Activated naive CD8-positive, alpha-beta T cell treated with anti-CD3 and anti-CD28 coated beads for 36 hours (primary cell): ENCODE data around the gene TENM3. TPM values are rescaled to one million over a fixed set of nuclear protein-coding genes. Genes with fewer than 3 reads are reported as not detected.
"Not testable (repeated sequence)": the region's sequence is repeated elsewhere in the genome, so short reads cannot be mapped to it uniquely, and the experiment has no call there.

Source experiments
- DNase-seq: peaks from one replicate; pipeline ENCODE4 v3.0.0; 2021
- H3K27ac Mint-ChIP-seq: one replicate; pipeline ENCODE4 v1.8.0; 2022; ENCODE audit warnings: mild to moderate bottlenecking, moderate library complexity, mixed read lengths
- H3K27me3 Mint-ChIP-seq: one replicate; pipeline ENCODE4 v1.8.0; 2022; ENCODE audit warnings: mild to moderate bottlenecking, mixed read lengths
- H3K36me3 Mint-ChIP-seq: one replicate; pipeline ENCODE4 v1.8.0; 2021; ENCODE audit warnings: mild to moderate bottlenecking, mixed read lengths
- H3K4me1 Mint-ChIP-seq: one replicate; pipeline ENCODE4 v1.8.0; 2021; ENCODE audit warnings: mixed read lengths
- H3K4me3 Mint-ChIP-seq: one replicate; pipeline ENCODE4 v1.8.0; 2022; ENCODE audit warnings: mild to moderate bottlenecking, moderate library complexity, mixed read lengths
- H3K9me3 Mint-ChIP-seq: one replicate; pipeline ENCODE4 v1.8.0; 2022; ENCODE audit warnings: mixed read lengths
- total RNA-seq, 2 experiments: library from RNA; stranded (reverse); gene quantifications; one replicate each; pipeline ENCODE4 v1.2.3, GENCODE V29; 2021

Gene TENM3
- total RNA-seq, 2 experiments from 2014 or later, result not detected

DNA sequence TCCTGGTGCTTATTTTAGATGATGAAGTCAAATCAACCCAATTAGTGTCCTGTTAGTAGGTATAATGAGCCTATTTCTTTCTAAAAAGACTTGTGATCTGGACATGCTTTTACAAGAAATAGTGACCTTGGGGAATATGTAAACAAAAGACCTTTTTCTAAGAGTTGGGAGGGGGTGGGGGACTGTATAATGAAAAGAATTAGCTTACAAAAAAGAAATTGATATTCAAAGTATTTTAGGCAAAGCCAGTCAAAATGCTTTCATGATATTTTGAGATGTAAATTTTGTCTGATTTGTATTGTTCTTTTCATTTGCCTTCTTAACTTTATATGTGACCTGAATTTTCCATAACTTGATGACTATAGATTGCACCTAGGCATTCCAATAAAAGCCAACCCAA, 559.4 kb downstream of the TENM3 start:
- H3K9me3 Mint-ChIP-seq, result no peaks in the 10 kb centered on the region
- H3K4me1 Mint-ChIP-seq, result peaks cover 5% of the 10 kb centered on the region
- H3K27ac Mint-ChIP-seq, result no peak overlapping the region
- no peak overlapping the region for H3K4me3 Mint-ChIP-seq
- peaks cover 16% of the 10 kb centered on the region for H3K27me3 Mint-ChIP-seq
- H3K36me3 Mint-ChIP-seq, result no peaks in the 10 kb centered on the region
- DNase-seq, result no peak

DNA sequence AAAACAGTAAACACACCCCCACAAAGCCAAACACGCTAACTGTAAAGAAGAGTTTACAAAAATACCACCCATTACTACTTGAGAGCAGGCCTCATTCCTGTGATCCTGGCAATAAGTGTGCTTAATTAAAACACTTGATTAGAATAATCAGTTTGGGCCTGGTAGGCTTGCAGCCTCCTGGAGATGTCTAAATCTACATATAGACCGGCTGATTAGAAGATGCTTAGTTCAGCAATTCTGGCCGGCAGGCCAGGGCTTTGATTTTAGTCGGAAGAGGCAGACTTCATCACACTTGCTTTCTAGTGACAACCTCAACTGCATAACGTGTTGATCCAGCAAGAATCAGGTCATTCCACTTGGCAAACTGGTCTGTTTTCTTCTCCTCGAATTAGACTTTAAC, 560.0 kb downstream of the TENM3 start:
- H3K9me3 Mint-ChIP-seq, result no peaks in the 10 kb centered on the region
- peaks cover 5% of the 10 kb centered on the region for H3K4me1 Mint-ChIP-seq
- H3K36me3 Mint-ChIP-seq, result no peaks in the 10 kb centered on the region
- peaks cover 16% of the 10 kb centered on the region for H3K27me3 Mint-ChIP-seq
- DNase-seq, result no peak
- no peak overlapping the region for H3K4me3 Mint-ChIP-seq
- no peak overlapping the region for H3K27ac Mint-ChIP-seq

DNA sequence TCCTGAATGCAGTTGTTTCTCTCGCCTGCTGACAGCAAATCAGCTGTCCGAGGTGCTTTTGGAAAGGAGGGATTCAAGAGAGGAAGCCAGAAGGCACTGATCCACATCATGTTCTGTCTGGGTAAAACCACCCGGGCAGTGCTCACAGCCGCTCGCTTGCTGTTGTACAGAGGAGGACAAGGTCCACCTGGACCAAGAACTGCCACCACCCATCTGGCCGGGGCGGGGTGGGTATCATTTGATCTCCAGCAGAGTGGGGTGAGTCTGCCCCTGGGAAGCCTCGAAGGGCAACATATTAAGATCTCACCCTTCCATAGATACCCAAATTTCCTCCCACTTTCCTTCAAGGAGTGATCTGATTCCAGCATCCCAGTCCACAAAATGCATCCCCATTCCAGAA, 560.9 kb downstream of the TENM3 start:
- H3K27ac Mint-ChIP-seq, result no peak overlapping the region
- H3K9me3 Mint-ChIP-seq, result peaks cover 5% of the 10 kb centered on the region
- H3K4me1 Mint-ChIP-seq, result peaks cover 12% of the 10 kb centered on the region
- no peak for DNase-seq
- no peaks in the 10 kb centered on the region for H3K36me3 Mint-ChIP-seq
- peaks cover 13% of the 10 kb centered on the region for H3K27me3 Mint-ChIP-seq
- no peak overlapping the region for H3K4me3 Mint-ChIP-seq

DNA sequence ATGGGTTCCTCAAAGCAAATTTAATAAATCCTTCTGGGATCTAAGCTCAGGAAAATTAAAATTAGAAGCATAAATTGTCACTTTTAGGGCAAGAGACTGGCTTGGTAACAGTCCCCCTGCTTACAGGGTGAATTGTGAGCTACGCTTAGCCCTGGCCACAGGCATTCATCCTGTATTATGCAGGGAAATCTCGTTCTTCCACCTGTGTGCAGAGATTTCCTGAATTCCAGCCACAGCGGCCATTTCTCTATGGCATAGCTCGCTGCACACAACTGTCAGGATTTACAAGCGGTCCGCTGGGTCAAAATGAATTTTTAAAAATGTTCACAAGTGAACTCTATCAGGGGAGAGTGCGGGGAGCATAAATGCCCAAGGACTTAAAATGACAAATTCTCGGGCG, 562.1 kb downstream of the TENM3 start:
- Mint-ChIP-seq H3K27me3 (peaks cover 13% of the 10 kb centered on the region), H3K36me3 (no peaks in the 10 kb centered on the region), H3K4me1 (peaks cover 13% of the 10 kb centered on the region), H3K4me3 (no peak overlapping the region), H3K9me3 (peaks cover 5% of the 10 kb centered on the region), H3K27ac (no peak overlapping the region)
- DNase-seq, result no peak

DNA sequence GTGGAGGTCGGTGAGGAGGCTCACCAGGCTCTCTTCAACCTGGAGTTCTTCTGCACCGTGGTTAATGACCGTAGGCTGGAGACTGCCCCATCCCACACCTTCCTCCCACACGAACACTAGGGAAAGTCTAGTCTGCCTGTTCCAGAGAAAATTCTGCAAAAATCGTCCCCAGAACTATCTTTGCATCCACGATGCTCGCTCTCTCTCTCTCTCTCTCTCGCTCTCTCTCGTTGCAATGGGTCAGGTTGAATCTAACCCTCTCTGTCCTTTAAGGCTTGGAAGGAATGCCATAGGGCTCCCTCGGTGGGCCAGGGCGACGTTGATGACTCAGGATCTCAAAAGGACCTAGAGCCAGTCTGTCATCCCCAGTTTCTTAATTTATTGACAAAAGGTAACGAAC, 562.5 kb downstream of the TENM3 start:
- Mint-ChIP-seq H3K9me3 (peaks cover 5% of the 10 kb centered on the region), H3K4me1 (peaks cover 13% of the 10 kb centered on the region), H3K27me3 (peaks cover 13% of the 10 kb centered on the region), H3K4me3 (no peak overlapping the region), H3K27ac (no peak overlapping the region), H3K36me3 (no peaks in the 10 kb centered on the region)
- DNase-seq, result no peak

DNA sequence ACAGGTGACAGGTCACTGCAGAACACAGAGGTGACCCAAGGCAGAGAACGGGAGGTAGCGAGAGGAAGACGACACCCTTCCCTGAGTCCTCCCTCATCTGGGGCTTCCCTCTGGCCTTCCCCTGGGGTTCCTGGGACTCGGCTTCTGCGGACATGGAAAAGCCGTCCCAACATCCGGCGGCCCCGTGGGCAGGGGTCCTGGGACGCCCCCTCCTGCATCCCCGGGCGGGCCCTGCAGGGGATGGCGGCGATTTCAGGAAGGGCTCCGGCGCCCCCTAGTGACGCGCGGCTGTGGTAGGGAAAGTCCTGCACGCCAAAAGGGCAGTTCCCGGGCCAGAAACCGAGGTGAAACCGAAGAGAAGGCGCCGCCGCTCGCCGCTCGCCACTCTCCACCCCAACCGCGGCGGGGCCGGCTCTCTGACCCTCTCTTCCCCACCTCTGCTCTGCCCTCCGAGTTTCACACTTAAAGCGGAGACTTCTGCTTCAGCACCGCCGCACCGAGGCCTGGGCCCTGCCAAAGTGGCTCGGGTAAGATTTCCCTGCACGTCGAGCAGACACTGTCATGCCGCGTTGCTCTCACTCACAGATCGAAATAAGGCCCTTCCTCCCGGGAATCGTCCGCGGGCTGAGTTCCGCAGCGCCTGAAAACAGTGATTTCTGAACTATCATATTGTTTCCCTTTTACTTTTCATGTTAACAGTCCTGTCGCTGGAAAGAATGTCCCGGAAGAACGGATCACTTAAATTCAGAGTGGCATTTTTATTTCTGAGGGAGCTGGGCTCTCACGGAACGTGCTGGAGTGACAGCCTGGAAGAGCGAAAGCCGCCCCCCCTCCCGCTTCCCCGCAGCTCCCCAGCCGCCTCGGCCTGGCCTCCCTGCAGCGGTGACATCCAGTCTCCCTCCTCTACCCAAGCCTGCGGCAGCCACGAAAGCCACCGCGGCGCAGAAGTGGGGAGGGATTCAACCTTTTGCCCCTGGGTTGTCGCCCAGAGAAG, 563.4 kb downstream of the TENM3 start:
- peak overlapping the region; percentile 76 for H3K4me3 Mint-ChIP-seq
- H3K4me1 Mint-ChIP-seq, result peaks cover 13% of the 10 kb centered on the region
- H3K9me3 Mint-ChIP-seq, result peaks cover 6% of the 10 kb centered on the region
- peaks cover 13% of the 10 kb centered on the region for H3K27me3 Mint-ChIP-seq
- H3K36me3 Mint-ChIP-seq, result no peaks in the 10 kb centered on the region
- DNase-seq, result peak; percentile 70
- no peak overlapping the region for H3K27ac Mint-ChIP-seq

DNA sequence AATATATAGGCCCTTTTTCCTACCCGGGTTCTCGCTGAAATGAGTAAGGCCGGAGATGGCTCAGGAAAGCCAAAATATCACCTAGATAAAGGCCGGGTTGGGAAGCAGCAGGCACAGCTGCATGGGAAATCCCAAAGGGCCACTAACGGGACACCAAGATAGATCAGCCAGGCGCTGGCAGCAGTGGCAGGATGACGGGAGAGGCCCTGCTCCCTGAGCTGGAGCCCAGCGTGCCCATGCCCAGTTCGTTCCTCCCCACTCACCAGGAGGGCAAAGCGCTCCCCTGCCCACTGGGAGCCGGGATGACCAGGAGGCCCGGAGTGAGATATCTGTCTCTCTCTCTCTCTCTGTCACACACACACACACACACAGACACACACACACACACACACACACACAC, 564.1 kb downstream of the TENM3 start:
- Mint-ChIP-seq H3K27ac (no peak overlapping the region), H3K4me3 (no peak overlapping the region), H3K36me3 (no peaks in the 10 kb centered on the region), H3K9me3 (peaks cover 12% of the 10 kb centered on the region), H3K27me3 (peaks cover 13% of the 10 kb centered on the region), H3K4me1 (peaks cover 13% of the 10 kb centered on the region)
- no peak for DNase-seq

DNA sequence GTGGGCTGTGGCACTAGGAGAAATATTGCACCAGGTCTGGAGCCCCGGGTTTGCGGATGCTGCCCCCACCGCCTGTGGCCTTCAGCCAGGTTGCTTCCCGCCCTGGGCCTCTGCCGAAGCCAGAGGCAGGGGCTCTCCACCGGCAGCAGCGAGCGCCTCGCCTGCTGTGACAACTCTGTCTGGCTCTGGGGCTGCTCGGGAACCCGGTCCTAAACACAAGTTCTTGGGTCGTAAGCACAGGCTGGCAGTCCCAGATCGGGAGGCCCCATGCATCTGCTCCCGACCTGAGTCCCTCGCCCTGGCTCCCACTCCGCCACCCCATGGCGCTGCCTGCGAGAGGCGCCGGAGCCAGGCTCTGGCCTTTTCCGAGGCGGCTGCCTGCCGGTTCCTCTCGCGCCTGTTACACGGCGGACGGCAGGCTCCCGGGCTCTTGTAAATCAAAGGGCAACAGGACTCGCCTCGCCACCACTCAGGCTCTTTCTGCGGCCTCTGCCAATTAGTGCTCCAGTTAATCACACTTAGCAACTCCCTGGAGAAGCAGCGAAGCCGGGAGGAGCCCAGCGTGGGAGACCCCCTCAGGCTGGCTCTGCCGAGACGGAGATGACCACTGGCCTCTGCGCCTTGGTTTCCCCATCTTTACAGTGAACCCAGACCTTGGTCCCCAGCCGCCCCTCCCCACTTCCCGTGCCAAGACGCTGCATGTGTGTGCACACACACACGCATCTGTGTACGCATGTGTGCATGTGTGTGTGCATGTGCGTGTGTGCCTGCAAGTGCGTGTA, 564.8 kb downstream of the TENM3 start:
- no peak overlapping the region for H3K4me3 Mint-ChIP-seq
- no peak for DNase-seq

DNA sequence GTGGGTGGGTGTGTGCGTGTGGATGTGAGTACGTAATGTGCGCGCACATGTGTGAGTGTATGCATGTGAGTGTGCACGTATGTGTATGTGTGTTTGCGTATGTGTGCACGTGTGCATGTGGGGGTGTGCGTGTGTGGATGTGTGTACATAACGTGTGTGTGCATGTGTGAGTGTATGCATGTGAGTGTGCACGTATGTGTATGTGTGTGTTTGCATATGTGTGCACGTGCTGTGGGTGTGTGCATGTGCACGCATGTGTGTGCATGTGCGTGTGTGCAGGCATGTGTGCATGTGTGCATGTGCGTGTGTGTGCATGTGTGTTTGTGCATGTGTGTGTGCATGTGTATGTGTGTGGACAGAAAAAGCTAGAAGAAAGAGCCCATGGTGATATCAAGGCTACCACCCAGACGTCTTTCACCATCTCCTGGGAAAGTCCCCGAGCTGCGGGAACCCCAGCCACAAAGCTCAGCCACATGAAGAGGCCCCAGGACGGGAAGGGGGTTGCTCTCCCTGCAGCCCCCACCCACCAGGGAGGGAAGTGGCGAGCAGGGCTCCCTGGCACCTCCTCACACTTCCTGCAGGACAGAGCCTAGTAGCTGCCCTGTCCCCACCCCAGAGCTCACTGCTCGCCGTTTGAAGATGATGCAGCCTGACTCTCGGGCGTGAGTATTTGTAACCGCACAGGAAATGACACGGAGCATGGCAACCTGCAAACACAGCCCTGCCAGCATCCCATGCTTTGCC, 565.6 kb downstream of the TENM3 start:
- Mint-ChIP-seq H3K9me3 (peaks cover 13% of the 10 kb centered on the region), H3K36me3 (no peaks in the 10 kb centered on the region)

More for the DNA sequence above, 564.8 kb downstream of the TENM3 start:
- Mint-ChIP-seq H3K36me3 (no peaks in the 10 kb centered on the region), H3K27me3 (peaks cover 13% of the 10 kb centered on the region), H3K9me3 (peaks cover 13% of the 10 kb centered on the region), H3K4me1 (peaks cover 13% of the 10 kb centered on the region), H3K27ac (no peak overlapping the region)

DNA sequence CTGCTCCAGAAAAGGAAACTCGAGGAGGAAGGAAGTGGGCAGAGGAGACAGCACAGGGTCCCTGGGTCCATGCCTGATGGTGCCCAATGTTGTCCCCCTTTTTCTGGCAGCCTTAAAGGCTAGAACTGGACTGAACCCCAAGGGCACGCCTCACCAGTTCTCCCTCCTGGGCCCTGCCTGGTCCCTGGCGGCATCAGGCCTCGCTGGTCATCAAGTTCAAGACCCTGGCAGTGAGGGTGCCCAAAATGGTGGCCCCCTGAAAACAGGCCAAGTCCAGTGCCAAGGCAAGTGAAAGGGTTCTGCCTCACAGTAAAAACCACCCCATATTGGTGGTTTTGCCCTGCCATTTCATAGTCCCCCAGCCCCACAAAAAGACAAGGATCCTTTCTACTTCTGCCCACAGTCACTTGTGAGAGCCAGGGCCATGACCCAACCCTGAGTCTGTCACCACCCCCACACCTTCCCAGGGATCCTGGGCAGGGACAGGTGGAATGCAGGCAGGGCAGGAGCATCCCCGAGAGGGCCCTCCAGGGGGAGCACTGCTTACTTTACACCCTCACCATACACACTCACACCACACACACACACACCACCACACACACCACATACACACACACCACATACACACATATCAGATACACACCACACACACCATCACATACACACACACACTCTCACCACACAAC, 566.4 kb downstream of the TENM3 start:
- Mint-ChIP-seq H3K27me3 (peaks cover 13% of the 10 kb centered on the region), H3K9me3 (peaks cover 13% of the 10 kb centered on the region), H3K4me3 (no peak overlapping the region), H3K36me3 (no peaks in the 10 kb centered on the region), H3K4me1 (peaks cover 13% of the 10 kb centered on the region), H3K27ac (peak overlapping the region; percentile 26)
- no peak for DNase-seq

More for the DNA sequence above, 565.6 kb downstream of the TENM3 start:
- no peak overlapping the region for H3K4me3 Mint-ChIP-seq
- peaks cover 13% of the 10 kb centered on the region for H3K27me3 Mint-ChIP-seq
- peak; percentile 47 for DNase-seq
- H3K27ac Mint-ChIP-seq, result peak overlapping the region; percentile 26
- H3K4me1 Mint-ChIP-seq, result peaks cover 13% of the 10 kb centered on the region

DNA sequence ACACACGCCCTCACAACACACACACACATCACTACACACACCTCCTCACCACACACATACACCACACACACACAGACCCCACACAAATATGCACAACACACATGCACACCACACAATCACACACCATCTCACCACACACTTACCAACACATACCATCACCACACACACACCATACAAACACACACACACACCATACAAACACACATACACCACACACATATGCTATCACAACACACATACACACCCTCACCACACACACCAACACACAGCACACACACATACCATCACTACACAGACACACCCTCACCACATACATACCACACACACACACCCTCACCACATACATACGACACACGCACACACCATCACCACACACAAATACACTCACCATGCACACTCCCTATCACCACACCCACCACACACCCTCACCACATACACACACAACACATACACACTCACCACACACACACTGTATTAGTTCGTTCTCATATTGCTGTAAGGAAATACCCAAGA, 567.0 kb downstream of the TENM3 start:
- Mint-ChIP-seq H3K27me3 (peaks cover 13% of the 10 kb centered on the region), H3K27ac (no peak overlapping the region), H3K4me1 (peaks cover 13% of the 10 kb centered on the region), H3K36me3 (no peaks in the 10 kb centered on the region), H3K4me3 (no peak overlapping the region), H3K9me3 (peaks cover 13% of the 10 kb centered on the region)
- no peak for DNase-seq

DNA sequence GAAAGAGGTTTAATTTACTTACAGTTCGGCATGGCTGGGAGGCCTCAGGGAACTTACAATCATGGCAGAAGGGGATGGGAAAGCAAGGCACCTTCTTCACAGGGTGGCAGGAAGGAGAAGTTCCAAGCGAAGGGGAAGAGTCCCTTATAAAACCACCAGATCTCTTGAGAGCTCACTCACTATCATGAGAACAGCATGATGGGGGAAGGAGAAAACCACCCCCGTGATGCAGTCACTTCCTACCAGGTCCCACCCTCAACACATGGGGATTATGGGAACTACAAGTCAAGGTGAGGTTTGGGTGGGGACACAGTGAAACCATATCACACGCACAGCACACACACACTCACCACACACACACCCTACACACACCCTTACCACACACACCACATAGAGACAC, 569.7 kb downstream of the TENM3 start:
- DNase-seq, result no peak
- H3K36me3 Mint-ChIP-seq, result no peaks in the 10 kb centered on the region
- peaks cover 13% of the 10 kb centered on the region for H3K9me3 Mint-ChIP-seq
- no peak overlapping the region for H3K27ac Mint-ChIP-seq
- H3K27me3 Mint-ChIP-seq, result no peaks in the 10 kb centered on the region
- no peak overlapping the region for H3K4me3 Mint-ChIP-seq
- H3K4me1 Mint-ChIP-seq, result peaks cover 8% of the 10 kb centered on the region

DNA sequence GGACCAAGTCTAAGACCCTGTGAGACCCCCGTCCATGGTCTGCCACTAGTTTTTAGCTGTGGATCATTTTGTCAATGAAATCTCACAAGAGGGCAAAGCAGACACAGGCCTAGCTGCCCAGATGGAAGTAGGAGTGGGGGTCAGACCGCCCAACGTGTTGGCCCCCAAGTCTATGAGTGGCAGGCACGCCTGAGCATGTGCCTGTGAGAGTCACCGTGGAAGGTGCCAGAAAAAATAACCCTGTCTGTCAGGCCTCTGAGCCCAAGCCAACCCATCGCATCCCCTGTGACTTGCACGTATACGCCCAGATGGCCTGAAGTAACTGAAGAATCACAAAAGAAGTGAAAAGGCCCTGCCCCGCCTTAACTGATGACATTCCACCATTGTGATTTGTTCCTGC, 570.9 kb downstream of the TENM3 start:
- H3K27me3 Mint-ChIP-seq, DNase-seq, H3K4me1 Mint-ChIP-seq, H3K27ac Mint-ChIP-seq, H3K9me3 Mint-ChIP-seq, H3K36me3 Mint-ChIP-seq, H3K4me3 Mint-ChIP-seq: not testable (repeated sequence)
